GM12801 (cell line): ENCODE results near the gene GALNT7.

Experiments
- CTCF ChIP-seq: IDR thresholded peaks from one replicate; pipeline ENCODE4 v1.5.1; 2011; ENCODE audit warnings: control low read depth; ENCODE audit not compliant: insufficient read length; ENCODE audit errors: extremely low read depth

Gene GALNT7

GRCh38 chr4:173269280-173269679 is 100.7 kb downstream of the GALNT7 start:
- TF ChIP-seq CTCF, result no peak

GRCh38 chr4:173270312-173271027 is 101.9 kb downstream of the GALNT7 start:
- no peak for TF ChIP-seq CTCF

GRCh38 chr4:173272314-173272713 is 103.7 kb downstream of the GALNT7 start:
- TF ChIP-seq CTCF, result no peak

GRCh38 chr4:173272996-173273395 is 104.4 kb downstream of the GALNT7 start:
- TF ChIP-seq CTCF, result no peak

- no peak for TF ChIP-seq CTCF
Observed at GRCh38 chr4:173273941-173274340, 105.3 kb downstream of the GALNT7 start.

GRCh38 chr4:173274744-173275143 is 106.1 kb downstream of the GALNT7 start:
- no peak for TF ChIP-seq CTCF

- TF ChIP-seq CTCF, result no peak
Observed at GRCh38 chr4:173275150-173275549, 106.5 kb downstream of the GALNT7 start.
